Neural cell (in vitro differentiated cells): ENCODE measurements around the gene SLC22A5. TPM values are rescaled to one million over a fixed set of nuclear protein-coding genes. Genes with fewer than 3 reads are reported as not detected.

Experiments
- H2AFZ ChIP-seq: fragments of 200-600, 300-800 bp; sonication (generic), shearing (Covaris generic); 2 replicates; pipeline ENCODE4 v1.6.0; 2014; ENCODE audit warnings: low read depth, mild to moderate bottlenecking, antibody characterized with exemption, low read length, moderate library complexity
- H3F3A ChIP-seq: fragments of 200-600 bp; shearing (Covaris generic); 2 replicates; pipeline ENCODE4 v1.6.1; 2016; ENCODE audit warnings: mild to moderate bottlenecking, moderate library complexity, mixed read lengths, antibody characterized with exemption, low read length; ENCODE audit not compliant: insufficient read depth, poor library complexity, severe bottlenecking
- H3K27ac ChIP-seq: fragments of 200-600, 300-800 bp; sonication (generic), shearing (Covaris generic); 2 replicates; pipeline ENCODE4 v1.5.1; 2014; ENCODE audit warnings: mild to moderate bottlenecking, low read length, moderate library complexity
- H3K27me3 ChIP-seq: fragments of 300-800, 200-600 bp; sonication (generic), shearing (Covaris generic); 2 replicates; pipeline ENCODE4 v1.6.0; 2014; ENCODE audit warnings: mild to moderate bottlenecking, low read depth, low read length, moderate library complexity; ENCODE audit not compliant: insufficient read depth
- H3K36me3 ChIP-seq: fragments of 300-800, 200-600 bp; sonication (generic), shearing (Covaris generic); 2 replicates; pipeline ENCODE4 v1.5.1; 2014; ENCODE audit warnings: mild to moderate bottlenecking, antibody characterized with exemption, low read length, moderate library complexity; ENCODE audit not compliant: insufficient read depth
- H3K4me2 ChIP-seq: fragments of 300-800, 200-600 bp; sonication (generic), shearing (Covaris generic); 2 replicates; pipeline ENCODE4 v1.6.0; 2014; ENCODE audit warnings: mild to moderate bottlenecking, low read length
- H3K4me3 ChIP-seq: fragments of 300-800, 200-600 bp; sonication (generic), shearing (Covaris generic); 2 replicates; pipeline ENCODE4 v1.5.1; 2014; ENCODE audit warnings: mild to moderate bottlenecking, low read length, moderate library complexity
- H3K79me2 ChIP-seq: fragments of 200-600 bp; shearing (Covaris generic); replicated peaks from 2 replicates; pipeline ENCODE4 v1.6.0; 2014; ENCODE audit warnings: mild to moderate bottlenecking, low read length, moderate library complexity; ENCODE audit not compliant: insufficient read depth
- H3K9ac ChIP-seq: fragments of 300-800, 200-600 bp; sonication (generic), shearing (Covaris generic); 2 replicates; pipeline ENCODE4 v1.6.1; 2016; ENCODE audit warnings: mild to moderate bottlenecking, low read length, mixed read lengths
- H3K9me2 ChIP-seq: fragments of 200-600 bp; shearing (Covaris generic); 2 replicates; pipeline ENCODE4 v1.6.1; 2016; ENCODE audit warnings: mild to moderate bottlenecking, low read length, mixed read lengths; ENCODE audit not compliant: insufficient read depth
- H3K9me3 ChIP-seq: fragments of 200-600, 300-800 bp; sonication (generic), shearing (Covaris generic); 2 replicates; pipeline ENCODE4 v1.6.1; 2016; ENCODE audit warnings: mild to moderate bottlenecking, mixed run types, low read length, moderate library complexity, mixed read lengths
- H4K20me1 ChIP-seq: fragments of 200-600 bp; shearing (Covaris generic); 2 replicates; pipeline ENCODE4 v1.6.1; 2016; ENCODE audit warnings: mild to moderate bottlenecking, mixed run types; ENCODE audit not compliant: insufficient read depth
- CTCF ChIP-seq: fragments of 450-650 bp; IDR thresholded peaks from 2 replicates; pipeline ENCODE4 v1.5.1; 2014; ENCODE audit warnings: antibody characterized with exemption, mild to moderate bottlenecking, moderate library complexity; ENCODE audit not compliant: poor library complexity, severe bottlenecking
- EP300 ChIP-seq: fragments of 450-650 bp; conservative IDR thresholded peaks from 2 replicates; pipeline ENCODE4 v1.6.1; 2014; ENCODE audit warnings: antibody characterized with exemption, mild to moderate bottlenecking, moderate library complexity; ENCODE audit not compliant: poor library complexity, severe bottlenecking
- EZH2 ChIP-seq: fragments of 200-600, 300-800 bp; shearing (Covaris generic), sonication (generic); IDR thresholded peaks from 2 replicates; pipeline ENCODE4 v1.6.1; 2014; ENCODE audit warnings: antibody characterized with exemption, low read length, borderline replicate concordance, mild to moderate bottlenecking; ENCODE audit not compliant: insufficient read depth, poor library complexity, severe bottlenecking
- MXI1 ChIP-seq: fragments of 450-650 bp; conservative IDR thresholded peaks from 2 replicates; pipeline ENCODE4 v1.6.1; 2014; ENCODE audit warnings: antibody characterized with exemption, mild to moderate bottlenecking; ENCODE audit not compliant: poor library complexity, severe bottlenecking
- POLR2AphosphoS5 ChIP-seq: IDR thresholded peaks from 2 replicates; pipeline ENCODE4 v1.6.1; 2012
- RAD21 ChIP-seq: fragments of 450-650 bp; conservative IDR thresholded peaks from 2 replicates; pipeline ENCODE4 v1.6.1; 2014; ENCODE audit warnings: antibody characterized with exemption, mild to moderate bottlenecking, moderate library complexity
- REST ChIP-seq: IDR thresholded peaks from 2 replicates; pipeline ENCODE4 v1.6.1; 2012; ENCODE audit warnings: borderline replicate concordance
- SMC3 ChIP-seq: fragments of 450-650 bp; conservative IDR thresholded peaks from 2 replicates; pipeline ENCODE4 v1.6.1; 2014; ENCODE audit warnings: antibody characterized with exemption, mild to moderate bottlenecking, moderate library complexity; ENCODE audit not compliant: poor library complexity
- TAF1 ChIP-seq: IDR thresholded peaks from 2 replicates; pipeline ENCODE4 v1.6.1; 2012; ENCODE audit warnings: low read depth
- polyA plus RNA-seq: library from polyadenylated mRNA; depleted of rRNA; stranded (reverse); fragments of >200 nt; gene quantifications from 2 replicates; pipeline ENCODE4 v1.2.3, GENCODE V29; 2014

Gene SLC22A5
- polyA plus RNA-seq, 1 donor from 2014 or later, result 5.5 TPM

- Histone ChIP-seq H3K4me2 (no peak overlapping the region), H3K36me3 (no peaks in the 10 kb centered on the region), H4K20me1 (no peaks in the 10 kb centered on the region), H3K79me2 (no peaks in the 10 kb centered on the region), H3K9me2 (no peaks in the 10 kb centered on the region), H3K27ac (no peak overlapping the region), H3K4me3 (no peak overlapping the region), H3K9me3 (no peaks in the 10 kb centered on the region), H3F3A (no peaks in the 10 kb centered on the region), H2AFZ (no peak overlapping the region), H3K27me3 (no peaks in the 10 kb centered on the region), H3K9ac (no peak overlapping the region)
- TF ChIP-seq POLR2AphosphoS5, result no peak
- TF ChIP-seq MXI1, result no peak
- TF ChIP-seq TAF1, result no peak
- TF ChIP-seq RAD21, result no peak
- no peak for TF ChIP-seq EP300
- TF ChIP-seq EZH2, result no peak
- TF ChIP-seq REST, result no peak
- TF ChIP-seq CTCF, result no peak
- no peak for TF ChIP-seq SMC3
Observed at GRCh38 chr5:132425975-132426524, 56.5 kb downstream of the SLC22A5 start.

- Histone ChIP-seq H3K4me3 (no peak overlapping the region), H3F3A (no peaks in the 10 kb centered on the region), H3K36me3 (no peaks in the 10 kb centered on the region), H3K4me2 (no peak overlapping the region), H4K20me1 (no peaks in the 10 kb centered on the region), H3K9me3 (no peaks in the 10 kb centered on the region), H3K79me2 (no peaks in the 10 kb centered on the region), H3K9me2 (no peaks in the 10 kb centered on the region), H3K9ac (no peak overlapping the region), H3K27me3 (no peaks in the 10 kb centered on the region), H3K27ac (no peak overlapping the region), H2AFZ (no peak overlapping the region)
- no peak for TF ChIP-seq RAD21
- TF ChIP-seq POLR2AphosphoS5, result no peak
- no peak for TF ChIP-seq REST
- TF ChIP-seq CTCF, result no peak
- TF ChIP-seq EP300, result no peak
- no peak for TF ChIP-seq SMC3
- TF ChIP-seq EZH2, result no peak
- TF ChIP-seq MXI1, result no peak
- TF ChIP-seq TAF1, result no peak
Observed at GRCh38 chr5:132426525-132427138, 57.1 kb downstream of the SLC22A5 start.
